Endothelial cell of umbilical vein (primary cell): ENCODE data around the gene EXT2.

Experiments
- GATA2 ChIP-seq: IDR thresholded peaks from 2 replicates; pipeline ENCODE4 v1.7.0; 2011; ENCODE audit warnings: low read depth, mild to moderate bottlenecking, moderate library complexity, mixed read lengths, low read length; ENCODE audit not compliant: insufficient read length, insufficient read depth
- MAX ChIP-seq: IDR thresholded peaks from 2 replicates; pipeline ENCODE4 v1.6.1; 2011; ENCODE audit not compliant: insufficient read depth, insufficient read length
- POLR2A ChIP-seq: IDR thresholded peaks from 2 replicates; pipeline ENCODE4 v1.6.1; 2012; ENCODE audit warnings: low read depth, mild to moderate bottlenecking, control low read depth, low read length
- POLR2AphosphoS5 ChIP-seq: IDR thresholded peaks from 2 replicates; pipeline ENCODE4 v1.6.1; 2012; ENCODE audit warnings: low read depth, mild to moderate bottlenecking, control low read depth, low read length, moderate library complexity; ENCODE audit not compliant: insufficient read depth
- TF ChIP-seq, protein P1 (sequence below), 2 donors: IDR thresholded peaks; 1 replicate in 1 of 2; 2 replicates in 1 of 2; pipeline ENCODE4 v1.5.1; 2011; ENCODE audit warnings: low read length in 2 of 2, mild to moderate bottlenecking in 2 of 2, moderate library complexity in 2 of 2, control low read depth in 1 of 2, inconsistent platforms in 1 of 2, low read depth in 1 of 2; ENCODE audit not compliant: insufficient read depth in 1 of 2; ENCODE audit errors: extremely low read depth in 1 of 2

GRCh38 chr11:44174842-44175241 lies 79.4 kb downstream of the EXT2 start:
- TF ChIP-seq, protein P1, sequence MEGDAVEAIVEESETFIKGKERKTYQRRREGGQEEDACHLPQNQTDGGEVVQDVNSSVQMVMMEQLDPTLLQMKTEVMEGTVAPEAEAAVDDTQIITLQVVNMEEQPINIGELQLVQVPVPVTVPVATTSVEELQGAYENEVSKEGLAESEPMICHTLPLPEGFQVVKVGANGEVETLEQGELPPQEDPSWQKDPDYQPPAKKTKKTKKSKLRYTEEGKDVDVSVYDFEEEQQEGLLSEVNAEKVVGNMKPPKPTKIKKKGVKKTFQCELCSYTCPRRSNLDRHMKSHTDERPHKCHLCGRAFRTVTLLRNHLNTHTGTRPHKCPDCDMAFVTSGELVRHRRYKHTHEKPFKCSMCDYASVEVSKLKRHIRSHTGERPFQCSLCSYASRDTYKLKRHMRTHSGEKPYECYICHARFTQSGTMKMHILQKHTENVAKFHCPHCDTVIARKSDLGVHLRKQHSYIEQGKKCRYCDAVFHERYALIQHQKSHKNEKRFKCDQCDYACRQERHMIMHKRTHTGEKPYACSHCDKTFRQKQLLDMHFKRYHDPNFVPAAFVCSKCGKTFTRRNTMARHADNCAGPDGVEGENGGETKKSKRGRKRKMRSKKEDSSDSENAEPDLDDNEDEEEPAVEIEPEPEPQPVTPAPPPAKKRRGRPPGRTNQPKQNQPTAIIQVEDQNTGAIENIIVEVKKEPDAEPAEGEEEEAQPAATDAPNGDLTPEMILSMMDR (IDR thresholded peaks at IDR 0.05; ENCODE audit: extremely low read depth in 1 of 2, insufficient read depth in 1 of 2, low read depth in 1 of 2, low read length in 2 of 2), result no peak
- TF ChIP-seq POLR2A, result no peak
- no peak for TF ChIP-seq POLR2AphosphoS5
- TF ChIP-seq MAX, result no peak
- no peak for TF ChIP-seq GATA2
